Thyroid gland (tissue), 4 donors: ENCODE data around the gene SDCCAG8.

Experiments used
- POLR2A ChIP-seq, 2 donors: fragments of 450-650 bp; IDR thresholded peaks; one replicate each; pipeline ENCODE4 v1.6.1; 2017; ENCODE audit warnings: antibody characterized with exemption in 2 of 2, mild to moderate bottlenecking in 2 of 2, moderate library complexity in 1 of 2
- TF ChIP-seq, protein P1 (sequence below), 6 experiments: fragments of 200-600 bp in 3 of 6; fragments of 450-650 bp in 3 of 6; sonication (generic) in 3 of 6; IDR thresholded peaks; one replicate each; pipeline ENCODE4 v1.5.1; 2016 to 2019; ENCODE audit warnings: antibody characterized with exemption in 6 of 6, mild to moderate bottlenecking in 2 of 6, inconsistent platforms in 1 of 6, moderate library complexity in 1 of 6

DNA sequence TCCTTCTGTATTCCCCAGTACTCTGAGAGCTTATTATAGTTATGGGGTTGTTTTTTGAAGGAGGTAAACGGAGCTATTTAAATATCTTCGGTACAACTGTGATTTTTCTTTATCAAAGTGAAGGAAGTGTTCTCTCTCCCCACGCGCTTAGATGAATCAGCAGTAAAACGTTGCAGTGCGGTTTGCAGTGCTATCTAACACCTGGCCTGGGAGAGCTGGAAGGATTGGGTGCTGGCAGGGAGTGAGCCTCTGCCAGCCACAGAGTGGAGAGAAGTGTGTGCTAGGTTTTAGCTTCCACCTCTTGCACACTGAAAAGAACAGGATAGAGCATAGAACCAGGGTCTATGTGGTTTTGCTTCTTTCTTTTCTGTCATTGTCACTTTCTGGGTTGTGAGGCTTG lies 165.9 kb downstream of the SDCCAG8 start:
- TF ChIP-seq POLR2A (IDR thresholded peaks at IDR 0.05): no peak
- TF ChIP-seq, protein P1, sequence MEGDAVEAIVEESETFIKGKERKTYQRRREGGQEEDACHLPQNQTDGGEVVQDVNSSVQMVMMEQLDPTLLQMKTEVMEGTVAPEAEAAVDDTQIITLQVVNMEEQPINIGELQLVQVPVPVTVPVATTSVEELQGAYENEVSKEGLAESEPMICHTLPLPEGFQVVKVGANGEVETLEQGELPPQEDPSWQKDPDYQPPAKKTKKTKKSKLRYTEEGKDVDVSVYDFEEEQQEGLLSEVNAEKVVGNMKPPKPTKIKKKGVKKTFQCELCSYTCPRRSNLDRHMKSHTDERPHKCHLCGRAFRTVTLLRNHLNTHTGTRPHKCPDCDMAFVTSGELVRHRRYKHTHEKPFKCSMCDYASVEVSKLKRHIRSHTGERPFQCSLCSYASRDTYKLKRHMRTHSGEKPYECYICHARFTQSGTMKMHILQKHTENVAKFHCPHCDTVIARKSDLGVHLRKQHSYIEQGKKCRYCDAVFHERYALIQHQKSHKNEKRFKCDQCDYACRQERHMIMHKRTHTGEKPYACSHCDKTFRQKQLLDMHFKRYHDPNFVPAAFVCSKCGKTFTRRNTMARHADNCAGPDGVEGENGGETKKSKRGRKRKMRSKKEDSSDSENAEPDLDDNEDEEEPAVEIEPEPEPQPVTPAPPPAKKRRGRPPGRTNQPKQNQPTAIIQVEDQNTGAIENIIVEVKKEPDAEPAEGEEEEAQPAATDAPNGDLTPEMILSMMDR (IDR thresholded peaks at IDR 0.05): no peak
